HepG2 (cell line): ENCODE measurements around the gene MTUS2. TPM values are rescaled to one million over a fixed set of nuclear protein-coding genes. Genes with fewer than 3 reads are reported as not detected.

ENCODE experiments used
- ATAC-seq: fragments of 200-7000 bp; cut with Tn5 transposase; 3 replicates; pipeline ENCODE4 v1.9.1; 2020; ENCODE audit warnings: mild to moderate bottlenecking, moderate library complexity
- BruUV-seq: library from RNA; stranded (reverse); fragments of 400-500 nt; replicated peaks from 2 replicates; lab custom pipeline; 2021; lab: Mats Ljungman, UMichigan
- CTCF ChIA-PET: fragments of 300-600 bp; formaldehyde crosslinking; extraction: SDS; loops from one replicate; lab custom pipeline; 2021; ENCODE audit warnings: low total read pairs, inconsistent platforms, low intra/inter-chr PET ratio; lab: Yijun Ruan, JAX
- POLR2A ChIA-PET: fragments of 350-600 bp; sonication (Branson Sonifier 250); formaldehyde crosslinking; loops from one replicate; lab custom pipeline; 2020; ENCODE audit warnings: antibody characterized with exemption, inconsistent platforms; lab: Yijun Ruan, JAX
- DNase-seq: peaks from one replicate; pipeline ENCODE4 v3.0.0-alpha.2; 2015; ENCODE audit warnings: low spot score
- FAIRE-seq: peaks from 3 replicates; lab custom pipeline; 2011; peaks lifted over from hg19 to GRCh38; lab: Jason Lieb, UNC
- H2AFZ ChIP-seq: one replicate; pipeline ENCODE4 v1.6.1; 2011; ENCODE audit warnings: low read length, inconsistent platforms
- H3K27ac ChIP-seq: fragments of 300-600 bp; 3 replicates; pipeline ENCODE4 v1.8.0; 2011; ENCODE audit warnings: mixed run types, mild to moderate bottlenecking, mixed read lengths, low read length, inconsistent platforms; ENCODE audit not compliant: insufficient read depth; ENCODE audit errors: extremely low read length
- H3K27me3 ChIP-seq, 2 experiments: fragments of 200-600 bp in 1 of 2; 2 replicates in 1 of 2; 3 replicates in 1 of 2; pipeline versions ENCODE4 v1.6.0 to v1.8.0; 2011; ENCODE audit warnings: low read length in 2 of 2, mild to moderate bottlenecking in 2 of 2, moderate library complexity in 2 of 2, inconsistent platforms in 1 of 2; ENCODE audit not compliant: insufficient read depth in 2 of 2, control insufficient read depth in 1 of 2
- H3K36me3 ChIP-seq, 2 experiments: fragments of 200-600 bp in 1 of 2; replicated peaks in 1 of 2; 2 replicates in 1 of 2; 3 replicates in 1 of 2; pipeline versions ENCODE4 v1.5.1 to v1.8.0; 2011; ENCODE audit warnings: low read length in 2 of 2, inconsistent platforms in 1 of 2; ENCODE audit not compliant: insufficient read depth in 2 of 2, control insufficient read depth in 1 of 2
- H3K4me1 ChIP-seq: 2 replicates; pipeline ENCODE4 v1.5.1; 2012; ENCODE audit warnings: low read length, inconsistent platforms; ENCODE audit not compliant: insufficient read depth
- H3K4me2 ChIP-seq: 2 replicates; pipeline ENCODE4 v1.6.0; 2011; ENCODE audit warnings: low read depth, low read length, inconsistent platforms
- H3K4me3 ChIP-seq, 3 experiments: fragments of 200-600 bp in 1 of 3; sonication (generic), shearing (Covaris generic) in 1 of 3; replicated peaks in 1 of 3; 2 replicates each; pipeline ENCODE4 v1.5.1; 2011 to 2016; ENCODE audit warnings: low read length in 3 of 3, inconsistent platforms in 2 of 3, low read depth in 2 of 3, mild to moderate bottlenecking in 2 of 3, control low read depth in 1 of 3, mixed read lengths in 1 of 3; ENCODE audit not compliant: insufficient read depth in 1 of 3
- H3K79me2 ChIP-seq: one replicate; pipeline ENCODE4 v1.6.1; 2011; ENCODE audit warnings: low read length, inconsistent platforms; ENCODE audit not compliant: insufficient read depth
- H3K9ac ChIP-seq: 2 replicates; pipeline ENCODE4 v1.6.0; 2011; ENCODE audit warnings: mild to moderate bottlenecking, low read depth, low read length, inconsistent platforms; ENCODE audit not compliant: insufficient read depth
- H3K9me3 ChIP-seq: 2 replicates; pipeline ENCODE4 v1.5.1; 2012; ENCODE audit warnings: mild to moderate bottlenecking, low read length
- H4K20me1 ChIP-seq: 2 replicates; pipeline ENCODE4 v1.6.0; 2011; ENCODE audit warnings: inconsistent platforms, mild to moderate bottlenecking, low read length, moderate library complexity; ENCODE audit not compliant: insufficient read depth
- NBN ChIP-seq: fragments of 450-650 bp; conservative IDR thresholded peaks from 2 replicates; pipeline ENCODE4 v1.6.1; 2017
- STAG1 ChIP-seq: sonication (generic); formaldehyde crosslinking; IDR thresholded peaks from 2 replicates; pipeline ENCODE4 v1.4.0; 2020; ENCODE audit warnings: missing genetic modification reagents
- TEAD3 ChIP-seq: optimal IDR thresholded peaks from 2 replicates; pipeline ENCODE3; 2016; ENCODE audit warnings: borderline replicate concordance
- TFAP4 ChIP-seq: sonication (generic); IDR thresholded peaks from 2 replicates; pipeline ENCODE4 v1.6.1; 2016; ENCODE audit warnings: low read depth, borderline replicate concordance
- ZNF383 ChIP-seq: sonication (generic); formaldehyde crosslinking; IDR thresholded peaks from 2 replicates; pipeline ENCODE4 v1.4.0; 2020; ENCODE audit warnings: missing genetic modification reagents, mild to moderate bottlenecking, borderline replicate concordance
- WGBS: methylation state at CpG from one replicate; pipeline ENCODE4 v1.1.6; 2017; ENCODE audit warnings: low lambda C conversion rate; 5-methylcytosine and 5-hydroxymethylcytosine counted together
- in situ Hi-C: cut with HindIII; loops from 2 replicates; pipeline ENCODE4 v1.10.0; 2017; ENCODE audit warnings: low pct_unique_long_range_greater_than_20kb; ENCODE audit not compliant: extremely low pct_ligation_motif_present
- intact Hi-C: fragments of 100-400 bp; cut with micrococcal nuclease; formaldehyde crosslinking; loops from one replicate; pipeline ENCODE4 v1.10.0; 2022; ENCODE audit not compliant: unreplicated experiment
- polyA plus RNA-seq, 8 experiments: library from polyadenylated mRNA; depleted of rRNA in 3 of 8; stranded (reverse) in 7 of 8; unstranded in 1 of 8; fragments of >200 nt; fragmentation: Illumina TruSeq in 4 of 8; extraction: Trizol in 4 of 8; gene quantifications; 2 replicates each; pipeline versions ENCODE4 v1.2.1 to v1.2.3, GENCODE V29; 2011 to 2016; ENCODE audit warnings: low read depth in 4 of 8, missing spikeins in 1 of 8, mixed read lengths in 1 of 8; ENCODE audit not compliant: insufficient read depth in 1 of 8
- total RNA-seq, 5 experiments: library from RNA; depleted of rRNA; stranded (reverse); fragments of >200 nt; fragmentation: Illumina TruSeq; extraction: Trizol; gene quantifications; 2 replicates each; pipeline ENCODE4 v1.2.3, GENCODE V29; 2016; ENCODE audit warnings: low read depth in 1 of 5
- TF ChIP-seq, protein P1 (sequence below): sonication (generic); formaldehyde crosslinking; IDR thresholded peaks from 2 replicates; pipeline ENCODE4 v1.4.0; 2020; ENCODE audit warnings: missing genetic modification reagents
- TF ChIP-seq, protein P2 (sequence below): sonication (generic); formaldehyde crosslinking; IDR thresholded peaks from 2 replicates; pipeline ENCODE4 v1.5.0; 2020; ENCODE audit warnings: mild to moderate bottlenecking, missing genetic modification reagents, moderate library complexity

MTUS2 gene
- total and polyA plus RNA-seq, 2 of the 13 experiments (the other 11 are each of a cell fraction or from before 2014, with no cell fraction given) = not detected

DNA sequence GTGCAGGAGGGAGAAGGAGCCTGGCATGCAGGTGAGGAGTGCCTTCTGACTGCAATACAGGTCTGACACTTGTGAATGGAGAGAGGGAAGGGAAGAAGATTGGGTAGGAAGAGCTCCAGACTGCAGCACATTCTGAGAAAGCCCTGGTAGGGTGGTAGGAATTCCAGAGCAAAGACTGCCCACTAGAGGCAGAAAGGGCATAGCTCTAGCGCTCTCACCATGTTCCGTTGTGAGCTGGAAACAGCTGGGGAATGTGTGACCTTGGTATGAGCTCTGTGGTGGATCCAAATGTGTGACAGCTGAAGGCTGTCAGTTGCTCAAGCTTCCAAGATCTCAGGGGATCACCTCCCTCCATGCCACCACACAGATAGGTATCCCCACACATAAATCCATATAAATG, 2.9 kb upstream of the MTUS2 start:
- ATAC-seq (peak; percentile 80), DNase-seq (peak; percentile 39)
- Histone ChIP-seq H3K4me2 (no peak overlapping the region), H3K9me3 (no peaks in the 10 kb centered on the region), H3K4me1 (no peaks in the 10 kb centered on the region), H3K4me3 (no peak overlapping the region), H3K27me3 (peaks cover 0 to 7% of the 10 kb centered on the region in 2 experiments; a peak in 2 of 5 replicates), H3K9ac (no peak overlapping the region), H3K36me3 (no peaks in the 10 kb centered on the region), H3K79me2 (no peaks in the 10 kb centered on the region), H3K27ac (no peak overlapping the region), H4K20me1 (no peaks in the 10 kb centered on the region), H2AFZ (no peak overlapping the region)
- in situ Hi-C loops = loop anchor here (25.0 kb wide), 1 partner anchor 895 kb away; no protein-coding TSS in a partner anchor
- no TSS peak for BruUV-seq
- ChIA-PET CTCF (no interaction called here), POLR2A (no interaction called here)
- intact Hi-C loops = no loop called here
- no CpG with 5 or more reads among the region's 2 CpGs for WGBS
- no peak for TF ChIP-seq ZNF383 (CRISPR knock-in tag)
- TF ChIP-seq, protein P1, sequence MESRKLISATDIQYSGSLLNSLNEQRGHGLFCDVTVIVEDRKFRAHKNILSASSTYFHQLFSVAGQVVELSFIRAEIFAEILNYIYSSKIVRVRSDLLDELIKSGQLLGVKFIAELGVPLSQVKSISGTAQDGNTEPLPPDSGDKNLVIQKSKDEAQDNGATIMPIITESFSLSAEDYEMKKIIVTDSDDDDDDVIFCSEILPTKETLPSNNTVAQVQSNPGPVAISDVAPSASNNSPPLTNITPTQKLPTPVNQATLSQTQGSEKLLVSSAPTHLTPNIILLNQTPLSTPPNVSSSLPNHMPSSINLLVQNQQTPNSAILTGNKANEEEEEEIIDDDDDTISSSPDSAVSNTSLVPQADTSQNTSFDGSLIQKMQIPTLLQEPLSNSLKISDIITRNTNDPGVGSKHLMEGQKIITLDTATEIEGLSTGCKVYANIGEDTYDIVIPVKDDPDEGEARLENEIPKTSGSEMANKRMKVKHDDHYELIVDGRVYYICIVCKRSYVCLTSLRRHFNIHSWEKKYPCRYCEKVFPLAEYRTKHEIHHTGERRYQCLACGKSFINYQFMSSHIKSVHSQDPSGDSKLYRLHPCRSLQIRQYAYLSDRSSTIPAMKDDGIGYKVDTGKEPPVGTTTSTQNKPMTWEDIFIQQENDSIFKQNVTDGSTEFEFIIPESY (CRISPR knock-in tag) = peak; percentile 85; the same call in 1 of the 2 replicates
- TF ChIP-seq STAG1 = peak; percentile 5; the same call in 1 of the 2 replicates
- TF ChIP-seq TFAP4 = peak; percentile 35; the same call in 1 of the 2 replicates
- peak; percentile 69 for TF ChIP-seq TEAD3 (CRISPR knock-in tag)
- TF ChIP-seq NBN = no peak
- TF ChIP-seq, protein P2, sequence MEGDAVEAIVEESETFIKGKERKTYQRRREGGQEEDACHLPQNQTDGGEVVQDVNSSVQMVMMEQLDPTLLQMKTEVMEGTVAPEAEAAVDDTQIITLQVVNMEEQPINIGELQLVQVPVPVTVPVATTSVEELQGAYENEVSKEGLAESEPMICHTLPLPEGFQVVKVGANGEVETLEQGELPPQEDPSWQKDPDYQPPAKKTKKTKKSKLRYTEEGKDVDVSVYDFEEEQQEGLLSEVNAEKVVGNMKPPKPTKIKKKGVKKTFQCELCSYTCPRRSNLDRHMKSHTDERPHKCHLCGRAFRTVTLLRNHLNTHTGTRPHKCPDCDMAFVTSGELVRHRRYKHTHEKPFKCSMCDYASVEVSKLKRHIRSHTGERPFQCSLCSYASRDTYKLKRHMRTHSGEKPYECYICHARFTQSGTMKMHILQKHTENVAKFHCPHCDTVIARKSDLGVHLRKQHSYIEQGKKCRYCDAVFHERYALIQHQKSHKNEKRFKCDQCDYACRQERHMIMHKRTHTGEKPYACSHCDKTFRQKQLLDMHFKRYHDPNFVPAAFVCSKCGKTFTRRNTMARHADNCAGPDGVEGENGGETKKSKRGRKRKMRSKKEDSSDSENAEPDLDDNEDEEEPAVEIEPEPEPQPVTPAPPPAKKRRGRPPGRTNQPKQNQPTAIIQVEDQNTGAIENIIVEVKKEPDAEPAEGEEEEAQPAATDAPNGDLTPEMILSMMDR (CRISPR knock-in tag) = peak; percentile 55
- TF ChIP-seq, all 625 proteins: peak for 5
- FAIRE-seq = no peak
